ENCODE data around the gene TMPRSS3. TPM values are rescaled to one million over a fixed set of nuclear protein-coding genes. Genes with fewer than 3 reads are reported as not detected.

TMPRSS3 gene
- total RNA-seq, 1 donor from 2014 or later: 4.1 TPM

- Histone ChIP-seq H3K9me3 (peaks cover 3% of the 10 kb centered on the region), H3K4me1 (peaks cover 4% of the 10 kb centered on the region), H3K4me3 (no peak overlapping the region), H3K27me3 (no peaks in the 10 kb centered on the region), H3K36me3 (no peaks in the 10 kb centered on the region), H3K27ac (no peak overlapping the region)
- DNase-seq (no peak), ATAC-seq (no peak)
- no peak for TF ChIP-seq CTCF (IDR thresholded peaks at IDR 0.05)
- intact Hi-C loops (cut with DNase I): no loop called here
Measured at GRCh38 chr21:42396799-42397745, 1.2 kb upstream of the TMPRSS3 start.

DNA sequence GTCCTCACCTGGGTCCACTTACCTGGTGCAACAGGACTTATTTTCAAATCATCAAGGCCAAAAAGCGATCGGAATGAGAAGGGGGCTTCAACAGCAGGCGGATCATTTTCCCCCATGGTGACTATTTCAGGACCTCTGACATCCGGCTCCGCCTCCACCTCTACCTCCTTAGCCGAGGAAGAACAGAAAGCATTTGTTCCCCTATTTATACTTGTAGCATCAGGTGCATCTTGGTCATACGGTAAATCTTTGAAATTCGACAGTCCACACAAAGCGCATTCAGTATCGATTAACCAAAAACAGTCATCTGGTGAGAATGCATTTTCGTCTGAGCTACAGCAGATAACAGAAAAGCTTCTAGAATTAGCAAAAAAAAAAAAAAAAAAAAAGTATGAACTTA is 550 bp downstream of the TMPRSS3 start:
- no peak overlapping the region for H3K4me3 ChIP-seq
- intact Hi-C loops (cut with DNase I): no loop called here
- peak; percentile 28 for DNase-seq

DNA sequence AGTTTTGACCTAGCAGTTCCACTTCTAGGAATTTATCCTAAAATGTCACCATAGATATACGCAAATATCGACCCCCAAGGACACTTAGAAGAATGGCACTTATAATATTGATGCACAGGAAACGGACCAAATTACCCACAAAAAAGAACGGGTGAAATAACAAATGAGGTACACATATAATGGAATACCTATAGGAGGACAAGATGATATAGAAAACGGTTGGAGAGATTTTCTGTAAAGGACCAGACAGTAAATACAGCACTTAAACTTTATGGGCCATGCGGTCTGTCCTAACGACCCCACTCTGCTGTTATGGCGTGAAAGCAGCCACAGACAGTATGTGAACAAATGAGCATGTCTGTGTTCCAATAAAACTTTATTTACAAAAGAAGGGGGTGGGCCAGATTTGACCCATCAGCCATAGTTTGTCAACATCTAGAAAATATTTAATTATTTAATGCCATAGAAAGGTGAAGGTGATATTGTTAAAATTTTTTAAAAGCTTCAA is 2.4 kb downstream of the TMPRSS3 start:
- no peaks in the 10 kb centered on the region for H3K9me3 ChIP-seq
- no peak for DNase-seq
- H3K4me1 ChIP-seq: peaks cover 4% of the 10 kb centered on the region
- no peaks in the 10 kb centered on the region for H3K36me3 ChIP-seq
- intact Hi-C loops (cut with DNase I): no loop called here
- no peak overlapping the region for H3K27ac ChIP-seq
- TF ChIP-seq CTCF (IDR thresholded peaks at IDR 0.05): no peak
- H3K4me3 ChIP-seq: no peak overlapping the region
- ATAC-seq: no peak
- H3K27me3 ChIP-seq: no peaks in the 10 kb centered on the region

More for the DNA sequence above, 550 bp downstream of the TMPRSS3 start:
- Histone ChIP-seq H3K36me3 (no peaks in the 10 kb centered on the region), H3K27ac (no peak overlapping the region), H3K27me3 (no peaks in the 10 kb centered on the region), H3K9me3 (no peaks in the 10 kb centered on the region), H3K4me1 (peaks cover 4% of the 10 kb centered on the region)
- ATAC-seq: no peak
- TF ChIP-seq CTCF (IDR thresholded peaks at IDR 0.05): no peak

- intact Hi-C loops (cut with DNase I): no loop called here
- Histone ChIP-seq H3K4me1 (peaks cover 4% of the 10 kb centered on the region), H3K27me3 (no peaks in the 10 kb centered on the region), H3K36me3 (no peaks in the 10 kb centered on the region), H3K4me3 (no peak overlapping the region), H3K27ac (no peak overlapping the region), H3K9me3 (no peaks in the 10 kb centered on the region)
- DNase-seq: peak; percentile 27
- ATAC-seq: no peak
- TF ChIP-seq CTCF (IDR thresholded peaks at IDR 0.05): no peak
Measured at GRCh38 chr21:42392731-42393442, 3.0 kb downstream of the TMPRSS3 start.

GRCh38 chr21:42391297-42391696 is 4.6 kb downstream of the TMPRSS3 start:
- DNase-seq (peak; percentile 6), ATAC-seq (no peak)
- no peak for TF ChIP-seq CTCF (IDR thresholded peaks at IDR 0.05)
- no peaks in the 10 kb centered on the region for H3K27me3 ChIP-seq
- H3K4me3 ChIP-seq: no peak overlapping the region
- no peaks in the 10 kb centered on the region for H3K9me3 ChIP-seq
- intact Hi-C loops (cut with DNase I): no loop called here
- no peak overlapping the region for H3K27ac ChIP-seq
- peaks cover 3% of the 10 kb centered on the region for H3K4me1 ChIP-seq
- no peaks in the 10 kb centered on the region for H3K36me3 ChIP-seq

All from upper lobe of right lung (tissue), 1 donor.